Measurements from ENCODE around the gene SDF2. TPM values are rescaled to one million over a fixed set of nuclear protein-coding genes. Genes with fewer than 3 reads are reported as not detected.

Gene SDF2
- total and polyA plus RNA-seq, 9 of the 15 experiments (the other 6 are each of a cell fraction or from before 2014, with no cell fraction given), result 41.2 to 132 (median 65.6) TPM

- TF ChIP-seq ZBTB34 (CRISPR knock-in tag; IDR thresholded peaks at IDR 0.05) (no peak), ZNF280A (IDR thresholded peaks at IDR 0.05; ENCODE audit: low read depth, partially characterized antibody) (no peak), FIP1L1 (IDR thresholded peaks at IDR 0.05; ENCODE audit: low read depth, low read length, poor library complexity, severe bottlenecking) (peak; percentile 82), PPARD (CRISPR knock-in tag; IDR thresholded peaks at IDR 0.05) (no peak), THAP12 (CRISPR knock-in tag; IDR thresholded peaks at IDR 0.05) (peak; percentile 90), RBM22 (IDR thresholded peaks at IDR 0.05; ENCODE audit: low read depth, low read length, poor library complexity, severe bottlenecking) (peak; percentile 58), XRCC4 (IDR thresholded peaks at IDR 0.05; ENCODE audit: extremely low read depth, insufficient read depth, insufficient read length) (no peak), RBM17 (IDR thresholded peaks at IDR 0.05; ENCODE audit: borderline replicate concordance, low read depth, low read length) (no peak), PHB (CRISPR knock-in tag; IDR thresholded peaks at IDR 0.05) (no peak), MEIS2 (IDR thresholded peaks at IDR 0.05; ENCODE audit: partially characterized antibody) (no peak), EZH2 (IDR thresholded peaks at IDR 0.05; ENCODE audit: borderline replicate concordance, low read depth, low read length) (no peak), KLF6 (CRISPR knock-in tag; IDR thresholded peaks at IDR 0.05; ENCODE audit: borderline replicate concordance) (peak; percentile 61; the same call in 1 of the 2 replicates), L3MBTL2 (IDR thresholded peaks at IDR 0.05) (peak; percentile 99), HMG20A (CRISPR knock-in tag; conservative IDR thresholded peaks at IDR 0.05) (no peak), CREM (IDR thresholded peaks at IDR 0.05; ENCODE audit: low read depth) (peak; percentile 39), SRSF3 (IDR thresholded peaks at IDR 0.05; ENCODE audit: insufficient read depth, low read length) (no peak), ZNF586 (CRISPR knock-in tag; conservative IDR thresholded peaks at IDR 0.05) (no peak), KDM5B (IDR thresholded peaks at IDR 0.05; ENCODE audit: insufficient replicate concordance, low read depth, low read length) (peak; percentile 66), ZNF766 (CRISPR knock-in tag; conservative IDR thresholded peaks at IDR 0.05) (no peak), MTA3 (IDR thresholded peaks at IDR 0.05; ENCODE audit: borderline replicate concordance) (peak; percentile 64), GATAD2A (IDR thresholded peaks at IDR 0.05) (no peak), TAL1 (IDR thresholded peaks at IDR 0.05) (no peak), E2F5 (CRISPR knock-in tag; IDR thresholded peaks at IDR 0.05) (no peak)
These were observed 49.4 kb upstream of the SDF2 start (continued) for GRCh38 chr17:28710861-28711722.
